NOMO-1 treated with DMSO at 0.1 percent for 48 hours (cell line): ENCODE data around the gene PEF1.
A peak's percentile ranks its signal among the peaks of the same experiment; 100 is the strongest.

Experiments
- DNase-seq: peaks from one replicate; lab custom pipeline; 2025; ENCODE audit not compliant: unreplicated experiment; lab: John Stamatoyannopoulos, UW

The PEF1 gene

DNA sequence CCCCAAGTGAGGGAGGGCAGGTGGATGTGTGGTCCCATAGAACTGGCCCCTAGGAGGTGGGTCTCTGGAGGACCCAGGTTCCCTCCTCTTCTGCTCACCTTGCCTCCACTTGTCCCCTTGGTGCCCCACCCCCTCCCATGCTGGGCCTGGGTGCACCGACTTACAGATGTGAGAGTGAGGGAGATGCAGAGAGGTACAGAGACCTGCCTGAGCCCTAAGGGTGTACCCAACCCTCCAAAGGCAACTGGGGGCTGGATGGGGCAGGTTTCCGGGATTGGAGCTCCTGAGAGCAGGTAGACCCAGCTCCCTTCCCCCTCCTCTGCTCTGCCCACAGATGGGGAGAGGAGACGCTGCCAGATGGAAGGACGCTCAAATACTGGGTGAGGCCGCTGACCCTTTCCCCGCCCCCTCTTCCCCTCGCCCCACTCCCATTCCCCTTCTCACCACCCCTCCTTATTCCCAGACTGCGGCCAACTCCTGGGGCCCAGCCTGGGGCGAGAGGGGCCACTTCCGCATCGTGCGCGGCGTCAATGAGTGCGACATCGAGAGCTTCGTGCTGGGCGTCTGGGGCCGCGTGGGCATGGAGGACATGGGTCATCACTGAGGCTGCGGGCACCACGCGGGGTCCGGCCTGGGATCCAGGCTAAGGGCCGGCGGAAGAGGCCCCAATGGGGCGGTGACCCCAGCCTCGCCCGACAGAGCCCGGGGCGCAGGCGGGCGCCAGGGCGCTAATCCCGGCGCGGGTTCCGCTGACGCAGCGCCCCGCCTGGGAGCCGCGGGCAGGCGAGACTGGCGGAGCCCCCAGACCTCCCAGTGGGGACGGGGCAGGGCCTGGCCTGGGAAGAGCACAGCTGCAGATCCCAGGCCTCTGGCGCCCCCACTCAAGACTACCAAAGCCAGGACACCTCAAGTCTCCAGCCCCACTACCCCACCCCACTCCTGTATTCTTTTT, 58.0 kb downstream of the PEF1 start:
- DNase-seq, result peak; percentile 20

DNA sequence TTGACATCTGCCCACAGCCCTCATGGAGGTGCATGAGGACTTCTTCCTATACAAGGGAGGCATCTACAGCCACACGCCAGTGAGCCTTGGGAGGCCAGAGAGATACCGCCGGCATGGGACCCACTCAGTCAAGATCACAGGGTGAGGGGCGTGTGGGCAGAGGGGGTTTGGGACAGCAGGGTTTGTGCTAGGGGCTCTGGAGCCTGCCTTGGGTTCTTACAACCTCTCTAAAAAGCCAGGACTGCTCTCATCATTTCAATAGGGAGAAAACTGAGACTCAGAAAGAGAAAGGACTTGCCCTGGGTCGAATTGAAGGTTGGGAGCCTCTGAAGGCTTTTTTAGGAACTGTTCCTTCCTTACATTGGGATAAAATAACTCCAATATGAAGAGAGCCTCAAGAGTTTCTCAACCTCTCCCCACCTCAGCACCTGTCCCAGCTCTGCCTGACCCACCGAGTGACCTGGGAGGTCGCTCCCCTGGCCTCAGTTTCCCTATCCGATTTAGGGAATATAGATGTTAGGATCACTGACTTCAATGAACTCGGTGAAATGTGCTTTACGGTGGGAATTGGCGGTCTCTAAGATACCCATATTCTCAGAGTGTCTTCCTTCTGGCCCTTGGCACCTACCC, 58.8 kb downstream of the PEF1 start:
- DNase-seq, result no peak

DNA sequence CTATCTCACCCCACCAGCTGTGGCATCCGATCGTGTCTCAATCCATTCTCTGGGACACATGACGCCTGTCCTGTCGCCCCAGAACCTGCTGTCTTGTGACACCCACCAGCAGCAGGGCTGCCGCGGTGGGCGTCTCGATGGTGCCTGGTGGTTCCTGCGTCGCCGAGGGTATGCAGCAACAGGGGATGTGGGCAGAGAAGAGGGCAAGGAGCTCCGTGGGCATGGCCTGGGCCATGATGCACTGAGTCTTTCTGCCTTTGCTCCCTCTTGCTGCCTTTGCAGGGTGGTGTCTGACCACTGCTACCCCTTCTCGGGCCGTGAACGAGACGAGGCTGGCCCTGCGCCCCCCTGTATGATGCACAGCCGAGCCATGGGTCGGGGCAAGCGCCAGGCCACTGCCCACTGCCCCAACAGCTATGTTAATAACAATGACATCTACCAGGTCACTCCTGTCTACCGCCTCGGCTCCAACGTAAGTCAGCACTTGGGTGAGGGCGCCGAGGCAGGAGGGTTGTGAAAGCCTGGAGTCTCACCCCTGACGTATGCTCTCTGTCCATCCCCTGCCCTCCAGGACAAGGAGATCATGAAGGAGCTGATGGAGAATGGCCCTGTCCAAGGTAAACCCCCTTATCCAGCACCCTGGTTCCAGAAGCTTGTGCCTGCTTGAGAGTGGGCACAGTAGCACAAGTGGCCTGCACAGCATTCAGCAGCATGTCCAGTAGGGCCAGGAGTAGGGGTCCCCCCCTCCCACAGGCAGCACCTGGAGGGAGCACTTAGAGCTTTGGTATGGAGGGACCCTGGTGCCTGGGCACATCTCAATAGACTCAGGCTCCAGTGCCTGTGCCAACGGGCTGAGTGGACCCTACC, 59.6 kb downstream of the PEF1 start:
- no peak for DNase-seq

DNA sequence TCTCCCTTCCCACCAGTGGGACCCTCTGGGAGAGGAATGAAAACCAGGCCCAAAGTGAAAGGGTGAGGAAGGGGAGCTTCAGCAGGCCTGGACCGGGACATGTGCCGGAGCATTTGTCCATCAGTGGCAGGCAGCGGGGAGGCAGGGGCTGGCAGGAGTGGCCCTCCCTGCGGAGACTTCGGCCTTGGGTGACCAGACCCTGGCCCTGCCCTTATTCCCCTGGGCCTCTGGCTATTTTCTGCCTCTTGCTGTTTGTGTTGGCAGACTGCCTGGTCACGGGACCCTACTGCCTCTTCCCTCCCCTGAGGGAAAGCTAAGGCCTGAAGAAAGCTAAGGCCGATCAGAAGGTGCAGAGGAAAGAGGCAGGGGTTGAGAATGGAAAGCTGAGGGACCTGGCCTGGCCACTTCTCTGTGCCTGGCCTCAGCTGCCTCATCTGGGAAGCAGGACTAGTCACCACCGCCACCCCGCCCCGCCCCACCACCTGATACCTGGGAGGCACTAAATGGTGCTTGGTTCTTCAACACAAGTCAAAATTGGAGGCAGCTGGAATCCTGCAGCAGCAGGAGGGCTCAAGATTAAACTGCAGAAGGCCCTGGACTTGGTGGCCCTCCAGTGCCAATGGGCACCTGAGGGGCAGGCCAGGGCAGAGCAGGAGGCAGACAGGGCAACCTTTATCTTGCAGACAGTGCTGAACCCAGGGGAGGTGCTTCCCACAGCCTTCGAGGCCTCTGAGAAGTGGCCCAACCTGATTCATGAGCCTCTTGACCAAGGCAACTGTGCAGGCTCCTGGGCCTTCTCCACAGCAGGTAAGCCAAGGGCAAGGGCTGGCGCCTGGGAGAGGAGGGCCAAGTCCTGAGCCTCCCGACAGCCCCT, 60.4 kb downstream of the PEF1 start:
- no peak for DNase-seq

DNA sequence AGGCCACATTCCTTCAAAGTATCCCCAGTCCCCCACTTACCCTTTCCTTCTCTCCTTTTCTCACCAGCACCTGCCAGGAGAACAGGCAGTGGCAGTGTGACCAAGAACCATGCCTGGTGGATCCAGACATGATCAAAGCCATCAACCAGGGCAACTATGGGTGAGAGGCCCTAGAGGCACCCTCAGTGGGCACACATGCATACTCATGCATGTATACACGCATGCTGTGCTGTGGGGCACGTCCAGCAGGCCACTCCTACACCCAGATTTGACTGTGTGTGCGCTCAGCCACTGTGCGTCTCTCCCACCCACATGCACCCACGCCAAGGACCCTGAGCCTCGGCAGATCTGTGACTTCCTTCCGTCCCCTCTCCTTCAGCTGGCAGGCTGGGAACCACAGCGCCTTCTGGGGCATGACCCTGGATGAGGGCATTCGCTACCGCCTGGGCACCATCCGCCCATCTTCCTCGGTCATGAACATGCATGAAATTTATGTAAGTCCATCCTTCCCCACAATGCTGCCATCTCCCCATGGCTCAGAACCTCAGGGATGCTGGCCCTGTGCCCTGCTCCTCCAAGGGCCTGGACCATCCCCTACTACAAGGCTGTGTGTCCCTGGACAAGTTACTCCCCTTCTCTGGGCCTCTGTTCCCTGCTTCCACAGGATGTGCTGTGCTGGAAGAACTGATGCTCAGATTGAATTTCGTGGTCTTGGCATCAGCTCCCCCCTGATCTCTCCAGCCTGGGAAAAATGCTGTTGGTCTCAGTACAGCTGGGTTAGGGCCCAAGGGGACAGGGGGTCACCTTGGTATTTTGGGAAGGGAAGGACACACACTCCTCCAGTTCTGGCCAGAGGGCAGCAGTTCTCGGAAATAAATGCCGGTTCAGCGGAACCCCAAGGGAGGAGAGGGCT, 61.3 kb downstream of the PEF1 start:
- no peak for DNase-seq

DNA sequence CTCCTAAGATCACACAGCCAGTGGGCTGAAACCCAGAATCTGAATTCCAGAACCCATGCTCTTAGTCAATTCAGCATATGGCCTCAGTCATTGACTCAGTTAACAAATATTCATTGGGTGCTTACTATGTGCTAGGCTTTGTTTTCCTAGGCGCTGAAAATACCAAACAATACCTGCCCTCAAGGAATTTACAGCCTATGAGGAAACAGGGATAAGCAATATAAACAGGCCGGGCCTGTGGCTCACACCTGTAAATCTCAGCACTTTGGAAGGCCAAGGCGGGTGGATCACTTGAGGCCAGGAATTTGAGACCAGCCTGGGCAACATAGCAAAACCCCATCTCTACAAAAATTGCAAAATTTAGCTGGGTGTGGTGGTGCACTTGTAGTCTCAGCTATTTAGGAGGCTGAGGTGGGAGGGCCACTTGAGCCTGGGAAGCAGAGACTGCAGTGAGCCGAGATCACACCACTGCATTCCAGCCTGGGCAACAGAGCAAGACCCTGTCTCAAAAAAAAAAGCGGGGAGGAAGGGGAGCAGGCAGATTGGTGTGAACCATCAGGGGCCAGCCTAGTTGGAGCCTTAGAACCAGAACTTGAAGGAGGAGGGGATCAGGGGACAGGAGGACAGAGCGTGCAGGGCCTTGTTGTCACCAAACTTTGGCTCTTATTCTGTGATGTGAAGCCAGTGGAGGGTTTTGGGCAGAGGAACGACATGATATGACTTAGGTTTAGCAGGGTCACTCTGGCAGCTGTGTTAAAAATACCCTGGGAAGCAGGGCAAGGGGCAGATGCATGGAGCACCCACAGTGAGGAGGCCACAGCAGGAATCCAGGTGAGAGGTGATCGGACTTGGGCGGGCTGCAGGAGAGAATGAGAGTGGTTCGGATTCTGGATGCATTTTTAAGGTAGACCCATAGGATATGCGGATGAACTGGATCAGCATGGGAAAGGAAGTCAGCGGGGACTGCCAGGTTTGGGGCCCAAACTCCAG, 62.6 kb downstream of the PEF1 start:
- no peak for DNase-seq

DNA sequence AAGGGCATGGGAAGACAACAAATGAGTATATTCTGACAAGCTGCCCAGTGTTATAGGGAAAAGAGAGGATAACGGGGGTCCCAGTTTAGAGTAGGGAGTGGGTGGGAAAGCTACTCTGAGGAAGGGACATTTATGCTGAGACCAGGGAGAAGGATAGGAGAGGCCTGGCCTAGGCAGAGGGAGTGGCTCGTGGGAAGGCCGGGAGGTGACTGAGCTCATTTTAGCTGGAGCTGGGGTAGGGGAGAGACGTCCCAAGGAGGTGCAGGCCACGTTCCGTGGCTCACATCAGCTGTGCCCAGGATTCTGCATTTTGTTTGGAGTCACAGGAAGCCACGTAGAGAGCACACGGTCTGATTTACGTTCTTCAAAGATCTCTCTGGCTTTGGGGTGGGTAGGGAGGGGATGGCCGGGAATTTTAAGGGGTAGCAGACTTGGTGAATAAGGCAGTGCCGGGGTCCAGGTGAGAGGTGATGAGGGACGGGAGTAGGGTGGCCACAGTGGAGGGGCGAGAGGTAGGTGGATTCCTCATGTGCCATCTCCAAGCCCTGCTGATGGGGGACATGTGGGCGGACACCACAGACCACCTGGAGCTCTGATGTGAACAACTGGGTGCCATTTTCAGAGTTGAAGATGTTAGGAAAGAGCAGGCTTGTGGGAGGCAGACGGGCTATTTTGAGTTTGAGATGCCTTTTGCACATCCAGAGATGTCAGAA, 63.6 kb downstream of the PEF1 start:
- DNase-seq, result no peak

DNA sequence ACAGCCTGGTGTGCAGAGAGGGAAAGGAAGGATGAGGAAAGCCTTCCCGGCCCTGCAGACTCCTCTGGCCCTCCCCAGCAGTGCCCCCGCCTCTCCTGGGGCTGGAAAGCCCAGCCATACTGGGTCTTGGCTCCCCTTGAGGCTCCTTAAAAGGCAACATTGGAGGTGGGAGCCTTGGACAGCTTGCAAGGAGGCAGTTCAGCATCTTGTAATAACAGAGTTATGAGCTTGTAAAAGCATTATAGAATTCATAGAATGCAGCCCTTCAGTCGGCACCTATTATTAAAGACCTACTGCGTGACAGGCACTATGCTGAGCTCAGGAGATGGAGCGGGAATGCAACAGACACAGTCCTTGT, 64.2 kb downstream of the PEF1 start:
- no peak for DNase-seq
